ENCODE measurements around the gene RGS9BP. TPM values are rescaled to one million over a fixed set of nuclear protein-coding genes. Genes with fewer than 3 reads are reported as not detected.

RGS9BP gene
- total RNA-seq, 1 donor from 2014 or later, result not detected

DNA sequence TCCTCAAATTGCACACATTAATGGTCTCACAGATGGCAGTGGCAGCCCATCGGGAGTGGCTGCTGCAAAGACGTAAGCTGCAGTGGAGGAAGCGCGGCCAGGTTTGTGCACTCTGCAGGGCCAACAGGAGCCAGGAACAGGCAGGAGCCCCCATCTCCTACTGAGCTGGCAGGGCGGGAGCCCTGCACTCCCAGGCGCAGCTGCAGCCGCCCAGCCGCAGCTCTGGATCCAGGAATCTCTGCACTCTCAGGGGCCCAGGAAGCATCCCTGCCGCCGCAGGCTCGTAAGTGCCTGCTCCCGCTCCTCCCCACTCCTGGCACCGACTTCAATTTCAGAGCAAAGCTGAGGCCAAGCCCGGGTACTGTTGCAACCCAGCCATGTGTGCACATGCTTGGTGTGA lies 38.2 kb upstream of the RGS9BP start:
- DNase-seq (ENCODE audit: low spot score in 2 of 2), result no peak
- H3K4me3 ChIP-seq, result no peak overlapping the region
- intact Hi-C loops (cut with DNase I), result no loop called here
- H3K4me1 ChIP-seq, result no peaks in the 10 kb centered on the region
- H3K27ac ChIP-seq, result no peak overlapping the region
- no peaks in the 10 kb centered on the region for H3K27me3 ChIP-seq
- no peaks in the 10 kb centered on the region for H3K9me3 ChIP-seq
- H3K36me3 ChIP-seq, result peaks cover 53 to 71% of the 10 kb centered on the region in 2 donors
- TF ChIP-seq CTCF (IDR thresholded peaks at IDR 0.05), result no peak

DNA sequence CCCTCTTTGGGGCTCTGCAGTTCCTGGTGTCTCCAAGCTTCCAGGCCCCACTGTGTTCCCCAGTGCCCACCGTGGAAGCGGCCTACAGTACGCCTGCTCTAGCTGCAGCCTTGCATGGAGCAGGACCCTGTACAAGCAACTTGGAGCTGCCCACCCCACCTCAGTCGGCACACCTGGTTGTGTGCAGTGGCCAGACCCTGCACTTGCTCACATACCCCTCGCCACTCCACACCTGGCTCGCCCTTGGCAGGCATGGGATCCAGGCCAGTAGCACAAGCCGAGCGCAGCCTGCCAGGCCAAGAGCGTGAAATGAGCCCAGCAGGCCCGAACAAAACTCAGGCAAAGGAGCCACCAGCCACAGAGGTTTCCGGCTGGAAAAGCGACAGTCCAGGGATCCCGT lies 37.0 kb upstream of the RGS9BP start:
- peaks cover 64 to 76% of the 10 kb centered on the region in 2 donors for H3K36me3 ChIP-seq

DNA sequence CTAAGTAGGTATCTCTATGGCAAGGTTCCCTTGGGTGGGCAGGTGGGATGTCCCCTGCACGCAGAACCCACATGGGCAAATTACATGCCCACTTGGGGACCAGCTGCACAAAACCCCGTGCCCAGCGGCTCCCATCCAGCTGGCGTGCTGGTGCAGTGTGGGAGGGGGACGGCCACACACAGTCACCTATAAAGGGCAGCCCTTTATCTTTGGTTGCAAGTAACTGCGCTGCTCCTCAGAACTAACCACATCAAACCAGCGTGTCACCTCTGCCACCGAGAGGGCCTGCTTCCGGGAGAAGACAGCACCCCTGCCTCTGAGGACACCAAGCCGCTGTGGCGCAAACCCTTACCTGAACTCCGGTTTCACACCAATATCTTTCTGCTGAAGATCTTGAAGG lies 32.9 kb upstream of the RGS9BP start:
- no peak for TF ChIP-seq CTCF (IDR thresholded peaks at IDR 0.05)
- intact Hi-C loops (cut with DNase I), result no loop called here
- Histone ChIP-seq H3K4me1 (no peaks in the 10 kb centered on the region), H3K36me3 (peaks cover 80 to 85% of the 10 kb centered on the region in 2 donors), H3K9me3 (no peaks in the 10 kb centered on the region), H3K27me3 (no peaks in the 10 kb centered on the region), H3K4me3 (no peak overlapping the region), H3K27ac (no peak overlapping the region)
- no peak for DNase-seq (ENCODE audit: low spot score in 2 of 2)

More for the DNA sequence above, 37.0 kb upstream of the RGS9BP start:
- no peak for DNase-seq (ENCODE audit: low spot score in 2 of 2)
- no peaks in the 10 kb centered on the region for H3K4me1 ChIP-seq
- no peak overlapping the region for H3K27ac ChIP-seq
- no peak for TF ChIP-seq CTCF (IDR thresholded peaks at IDR 0.05)
- H3K27me3 ChIP-seq, result no peaks in the 10 kb centered on the region
- H3K9me3 ChIP-seq, result no peaks in the 10 kb centered on the region
- intact Hi-C loops (cut with DNase I), result no loop called here
- no peak overlapping the region for H3K4me3 ChIP-seq

GRCh38 chr19:32646556-32646955 lies 29.1 kb upstream of the RGS9BP start:
- H3K4me3 ChIP-seq, result no peak overlapping the region
- no peak overlapping the region for H3K27ac ChIP-seq
- peaks cover 68 to 69% of the 10 kb centered on the region in 2 donors for H3K36me3 ChIP-seq
- no peak for DNase-seq (ENCODE audit: low spot score in 2 of 2)
- intact Hi-C loops (cut with DNase I), result no loop called here
- no peaks in the 10 kb centered on the region for H3K27me3 ChIP-seq
- no peaks in the 10 kb centered on the region for H3K9me3 ChIP-seq
- TF ChIP-seq CTCF (IDR thresholded peaks at IDR 0.05), result no peak
- H3K4me1 ChIP-seq, result no peaks in the 10 kb centered on the region

DNA sequence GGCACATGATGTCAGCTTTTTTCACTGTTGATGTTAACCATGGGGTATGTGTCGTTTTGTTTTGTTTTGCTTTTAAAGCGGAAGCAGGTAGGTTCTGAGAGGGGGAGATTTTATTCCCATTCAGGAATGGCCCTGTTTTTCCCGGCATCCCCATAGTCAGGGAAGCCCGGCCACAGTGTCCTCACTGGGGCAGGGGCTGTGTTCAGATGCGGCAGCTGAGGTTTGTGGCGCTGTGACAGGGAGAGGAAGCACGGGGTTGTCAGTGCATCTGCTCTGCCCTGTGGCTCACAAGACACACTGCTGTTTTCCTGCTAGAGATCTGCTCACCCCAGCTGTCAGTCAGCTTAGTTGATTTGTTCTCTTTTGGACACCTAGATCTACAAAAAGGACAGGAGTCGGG lies 28.3 kb upstream of the RGS9BP start:
- peaks cover 60 to 62% of the 10 kb centered on the region in 2 donors for H3K36me3 ChIP-seq

More for the DNA sequence above, 28.3 kb upstream of the RGS9BP start:
- H3K4me3 ChIP-seq, result no peak overlapping the region
- no peaks in the 10 kb centered on the region for H3K27me3 ChIP-seq
- H3K9me3 ChIP-seq, result no peaks in the 10 kb centered on the region
- DNase-seq (ENCODE audit: low spot score in 2 of 2), result no peak
- H3K4me1 ChIP-seq, result no peaks in the 10 kb centered on the region
- TF ChIP-seq CTCF (IDR thresholded peaks at IDR 0.05), result no peak
- H3K27ac ChIP-seq, result no peak overlapping the region
- intact Hi-C loops (cut with DNase I), result no loop called here
